Left renal cortex interstitium (tissue), 4 donors: ENCODE measurements around the gene TRMT2B. TPM values are rescaled to one million over a fixed set of nuclear protein-coding genes. Genes with fewer than 3 reads are reported as not detected.
"Not testable (repeated sequence)": the region's sequence is repeated elsewhere in the genome, so short reads cannot be mapped to it uniquely, and the experiment has no call there.

Experiments used
- DNase-seq, 4 donors: peaks; one replicate each; pipeline ENCODE4 v3.0.0-alpha.2; 2013; ENCODE audit warnings: low read depth in 4 of 4, low spot score in 2 of 4, missing footprints in 1 of 4
- polyA plus RNA-seq, 4 donors: library from polyadenylated mRNA; unstranded; fragments of 120-200 nt; gene quantifications; one replicate each; pipeline ENCODE4 v1.2.1, GENCODE V29; 2013; ENCODE audit not compliant: insufficient read length in 4 of 4

Gene TRMT2B
- polyA plus RNA-seq, 4 donors, result 10.1 to 12.6 (median 12.2) TPM

- DNase-seq, result not testable (repeated sequence)
Observed at GRCh38 chrX:101012031-101012430, 39.9 kb downstream of the TRMT2B start.

DNA sequence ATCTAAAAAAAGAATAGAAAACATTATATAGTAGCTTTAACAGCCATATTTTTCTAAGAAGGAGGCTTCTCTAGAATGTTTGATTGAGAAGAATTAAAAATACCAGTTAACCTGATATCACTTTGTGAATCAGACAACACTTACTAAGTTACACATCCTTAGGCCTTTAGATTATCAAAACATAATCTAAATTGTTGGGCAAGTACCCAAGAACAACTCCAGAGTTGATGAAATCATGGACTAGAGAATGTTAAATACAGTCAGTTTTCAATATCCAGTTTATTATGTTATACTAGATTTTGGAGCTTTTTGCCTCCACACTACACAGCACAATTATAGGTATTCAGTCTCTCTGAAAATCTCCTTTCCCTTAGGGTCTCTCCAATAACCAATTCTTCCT lies 42.8 kb downstream of the TRMT2B start:
- DNase-seq, result no peak

DNA sequence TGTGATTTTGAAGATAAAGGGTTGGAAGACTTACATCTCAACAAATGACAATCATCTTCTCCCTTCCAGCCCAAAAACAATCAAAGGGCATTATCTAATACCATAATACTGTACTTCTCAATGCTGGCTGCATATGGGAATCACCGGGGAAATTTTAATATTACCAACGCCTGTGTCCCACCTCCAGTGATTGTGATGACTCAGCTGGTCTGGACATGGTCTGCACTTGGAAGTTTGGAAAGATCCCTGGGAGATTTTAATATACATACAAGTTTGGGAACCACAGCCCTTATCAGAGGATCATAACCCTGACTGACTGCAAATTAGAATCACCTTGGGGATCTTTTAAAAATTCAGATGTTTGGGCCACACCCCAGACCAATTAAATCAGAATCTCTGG lies 52.5 kb downstream of the TRMT2B start:
- DNase-seq, result no peak

- no peak for DNase-seq
Observed at GRCh38 chrX:100995469-100995868, 56.4 kb downstream of the TRMT2B start.

DNA sequence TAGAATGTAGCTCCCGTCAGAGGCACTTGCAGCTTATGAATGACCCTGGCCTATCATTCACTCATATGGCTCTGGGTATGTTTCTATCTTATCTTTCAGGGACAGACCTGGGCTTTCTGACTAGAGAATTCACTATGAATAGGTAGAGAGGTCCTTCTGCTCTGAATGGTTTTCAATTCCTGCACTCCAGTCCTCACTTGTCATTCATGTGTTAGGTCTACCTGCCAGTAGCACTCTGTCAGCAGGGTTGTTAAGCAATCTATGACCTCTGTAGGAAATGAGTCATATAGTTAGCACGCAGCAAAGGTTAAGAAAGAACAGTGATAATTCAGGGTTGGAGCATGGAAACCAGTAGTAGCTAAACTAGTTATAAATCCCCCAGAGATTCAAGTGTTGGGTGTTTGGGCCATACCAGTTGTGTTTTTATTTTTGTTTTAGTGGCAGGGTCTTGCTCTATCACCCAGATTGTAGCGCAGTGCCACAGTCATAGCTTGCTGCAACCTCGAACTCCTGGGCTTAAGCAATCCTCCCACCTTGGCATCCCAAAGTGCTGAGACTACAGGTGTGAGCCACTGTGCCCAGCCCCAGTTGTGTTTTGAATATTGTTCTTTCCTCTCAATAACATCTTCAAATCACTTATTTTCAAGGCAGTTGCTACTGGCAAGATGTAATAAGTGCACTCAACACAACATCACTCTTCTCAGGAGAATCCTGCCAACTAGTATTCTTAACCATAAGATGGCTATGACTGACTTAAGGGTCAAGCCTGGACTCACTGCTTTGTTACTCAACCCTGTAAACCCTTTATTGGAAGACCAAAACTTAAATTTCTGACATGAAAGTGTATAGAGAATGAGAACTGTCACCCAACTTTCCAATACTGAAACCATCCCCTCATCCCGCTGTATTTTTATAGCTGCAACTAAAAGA lies 57.3 kb downstream of the TRMT2B start:
- no peak for DNase-seq

DNA sequence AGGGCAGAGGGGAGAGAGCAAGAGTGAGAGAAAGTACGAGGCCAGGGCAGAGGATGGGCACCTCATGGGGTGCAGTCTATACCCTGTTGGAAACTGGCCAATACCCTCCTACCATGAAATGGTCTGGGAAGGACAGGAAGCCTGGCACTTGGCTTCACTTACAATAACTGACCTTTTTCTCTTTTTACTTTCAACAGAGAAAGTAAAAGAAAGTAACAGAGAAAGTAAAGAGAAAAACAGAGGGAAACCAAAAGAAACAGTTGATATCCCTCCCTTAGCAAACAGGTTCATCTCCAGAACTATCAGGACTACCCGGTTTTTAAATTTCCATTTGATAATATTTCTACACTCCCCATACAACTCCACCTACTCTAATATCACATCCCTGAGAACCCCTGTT lies 61.8 kb downstream of the TRMT2B start:
- no peak for DNase-seq

DNA sequence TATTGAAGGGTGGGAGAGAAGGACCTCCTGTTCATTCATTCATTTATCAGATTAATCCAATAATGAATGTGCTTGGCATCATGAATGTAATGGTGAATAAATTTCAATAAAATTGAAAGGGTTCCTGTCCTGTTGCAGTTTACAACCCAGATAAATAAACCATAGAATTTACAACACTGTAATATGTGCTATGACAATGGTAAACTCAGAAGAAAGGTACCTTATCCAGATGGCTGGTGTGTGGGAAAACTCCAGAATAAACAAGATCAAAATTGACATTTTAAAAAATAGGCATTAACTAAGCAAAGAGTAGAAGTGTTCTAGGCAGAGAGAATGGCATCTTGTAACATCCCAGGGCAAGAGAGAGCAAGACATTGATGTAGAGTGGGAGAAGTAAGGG lies 67.1 kb downstream of the TRMT2B start:
- no peak for DNase-seq

DNA sequence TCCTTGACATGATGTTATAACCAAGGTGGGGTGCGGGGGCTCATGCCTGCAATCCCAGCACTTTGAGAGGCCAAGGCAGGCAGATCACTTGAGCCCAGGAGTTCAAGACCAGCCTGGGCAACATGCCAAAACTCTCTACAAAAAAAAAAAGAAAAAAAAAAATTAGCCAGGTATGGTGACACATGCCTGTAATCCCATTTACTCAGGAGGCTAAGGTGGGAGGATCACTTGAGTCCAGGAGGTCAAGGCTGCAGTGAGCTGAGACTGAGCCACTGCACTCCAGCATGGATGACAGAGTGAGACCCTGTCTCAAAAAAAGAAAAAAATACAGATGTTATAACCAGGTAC lies 70.4 kb downstream of the TRMT2B start:
- not testable (repeated sequence) for DNase-seq

- DNase-seq, result no peak
Observed at GRCh38 chrX:100980608-100981497, 71.1 kb downstream of the TRMT2B start.

DNA sequence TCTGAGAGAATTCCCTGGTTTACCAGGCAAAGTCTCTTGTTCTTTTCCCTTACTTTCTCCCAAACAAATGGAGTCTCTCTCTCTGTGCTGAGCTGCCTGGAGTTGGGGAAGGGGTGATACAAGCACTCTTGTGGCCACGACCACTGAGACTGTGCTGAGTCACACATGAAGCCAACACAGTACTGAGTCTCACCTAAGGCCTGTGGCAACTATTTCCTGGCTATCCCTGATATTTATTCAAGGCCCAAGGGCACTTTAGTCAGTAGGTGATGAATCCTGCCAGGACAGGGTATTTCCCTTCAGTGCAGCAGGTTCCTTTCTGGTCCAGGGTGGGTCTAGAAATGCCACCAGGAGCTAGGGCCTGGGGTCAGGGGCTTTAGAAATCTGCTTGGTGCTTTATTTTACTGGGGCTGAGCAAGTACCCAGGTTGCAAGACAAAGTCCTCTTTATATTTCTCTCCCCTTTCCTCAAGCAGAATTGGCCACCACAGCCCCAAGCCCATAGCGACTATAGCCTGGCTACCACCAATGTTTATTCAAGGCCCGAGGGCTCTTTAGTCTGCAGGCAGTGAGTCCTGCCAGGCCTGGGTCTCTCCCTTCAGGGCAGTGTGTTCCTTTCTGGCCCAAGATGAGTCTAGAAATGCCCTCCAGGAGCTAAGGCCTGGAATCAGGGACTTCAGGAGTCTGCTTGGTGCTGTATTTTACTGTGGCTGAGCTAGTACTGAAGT lies 71.9 kb downstream of the TRMT2B start:
- DNase-seq, result no peak

DNA sequence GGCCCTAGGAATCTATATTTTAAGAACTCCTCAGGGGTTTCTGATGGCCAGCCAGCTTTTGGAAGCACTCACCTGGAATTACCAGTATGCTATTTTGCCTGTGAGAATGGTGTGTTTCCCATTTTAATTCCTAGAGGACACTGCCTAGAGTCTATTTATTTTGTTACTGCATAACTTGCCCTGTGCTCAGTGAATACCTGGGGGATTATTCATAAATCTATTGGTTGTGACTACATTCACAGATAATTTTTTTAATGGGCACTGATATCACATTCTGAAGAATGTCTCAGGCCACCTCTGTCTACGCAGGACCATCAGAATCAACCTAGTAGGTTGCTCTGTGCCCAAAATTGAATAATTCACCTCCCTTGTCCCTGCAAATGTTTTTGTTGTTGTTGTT lies 75.7 kb downstream of the TRMT2B start:
- DNase-seq, result no peak

DNA sequence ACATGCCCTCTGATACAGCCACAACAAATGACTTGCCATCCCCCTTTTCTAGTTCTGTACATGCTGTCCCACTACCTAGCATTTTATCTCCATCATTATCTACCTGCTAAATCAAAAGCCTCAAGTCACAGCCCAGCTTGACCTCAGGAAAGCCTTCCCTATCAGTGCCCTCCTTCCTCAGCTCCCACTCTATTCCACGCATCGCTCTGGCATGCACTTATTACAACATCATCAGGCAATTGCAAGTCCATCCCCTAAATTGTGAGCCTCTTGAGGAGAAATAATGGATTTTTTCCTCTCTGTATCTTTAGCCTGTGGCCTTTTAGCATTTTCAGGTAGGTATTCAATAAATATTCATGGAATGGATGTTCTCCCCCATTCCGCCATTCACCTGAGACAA lies 76.7 kb downstream of the TRMT2B start:
- no peak for DNase-seq

- no peak for DNase-seq
Observed at GRCh38 chrX:100973411-100973810, 78.5 kb downstream of the TRMT2B start.

DNA sequence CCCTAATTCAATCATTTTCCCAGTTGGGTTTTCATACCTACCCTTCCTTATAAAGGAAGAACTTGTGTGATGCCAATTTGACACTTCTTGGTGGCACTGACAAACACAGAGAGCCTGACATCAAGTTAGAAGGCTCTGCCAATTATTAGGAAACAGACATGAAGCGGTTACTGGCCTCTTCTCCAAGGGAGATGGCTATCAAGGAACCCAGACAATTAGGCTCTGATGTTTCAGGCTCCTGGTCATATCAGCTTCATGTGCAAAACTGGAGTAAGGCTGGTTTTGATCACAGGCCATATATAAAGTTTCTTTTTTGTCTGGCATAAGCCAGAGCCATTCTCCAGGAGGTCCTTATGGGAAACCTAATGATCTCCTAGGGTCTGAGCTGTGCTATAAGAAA lies 82.0 kb downstream of the TRMT2B start:
- DNase-seq, result no peak

- DNase-seq, result no peak
Observed at GRCh38 chrX:100969408-100969807, 82.5 kb downstream of the TRMT2B start, which contains the start of gene ARL13A. Gene ARL13A, plus strand, starts transcription at chrX:100969708. Its CDS starts 3,982 bp downstream, at chrX:100973690.

DNA sequence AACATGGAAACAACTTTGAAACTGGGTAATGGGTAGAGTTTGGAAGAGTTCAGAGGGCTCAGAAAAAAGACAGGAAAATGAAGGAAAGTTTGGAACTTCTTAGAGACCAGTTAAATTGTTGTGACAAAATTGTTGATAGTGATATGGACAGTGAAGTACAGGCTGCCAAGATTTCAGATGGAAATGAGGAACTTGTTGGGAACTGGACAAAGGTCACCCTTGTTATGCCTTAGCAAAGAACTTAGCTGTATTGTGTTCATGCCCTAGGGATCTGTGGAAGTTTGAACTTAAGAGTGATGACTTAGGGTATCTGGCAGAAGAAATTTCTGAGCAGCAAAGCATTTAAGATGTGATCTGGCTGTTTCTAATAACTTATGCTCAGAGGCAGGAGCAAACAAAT lies 87.5 kb downstream of the TRMT2B start:
- DNase-seq, result no peak

DNA sequence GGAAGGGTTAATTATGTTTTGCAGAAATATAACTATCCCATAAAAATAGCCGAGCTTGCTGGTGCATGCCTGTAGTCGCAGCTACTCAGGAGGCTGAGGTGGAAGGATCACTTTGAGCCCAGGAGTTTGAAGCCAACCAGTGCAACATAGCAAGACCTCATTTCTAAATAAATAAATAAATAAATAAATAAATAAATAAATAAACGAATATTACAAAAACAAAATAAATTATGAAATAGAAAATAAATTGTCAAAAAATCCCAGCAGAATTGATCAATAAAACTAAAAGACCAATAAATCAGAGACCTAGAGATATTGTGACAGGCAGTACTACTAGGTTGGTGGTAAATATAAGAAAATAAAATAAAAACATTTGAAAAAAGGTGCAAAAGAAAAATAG lies 89.1 kb downstream of the TRMT2B start:
- DNase-seq, result no peak
